ENCODE data around the gene PSME3. TPM values are rescaled to one million over a fixed set of nuclear protein-coding genes. Genes with fewer than 3 reads are reported as not detected.

PSME3 gene
- 100 to 1,000 TPM in 3 of 9 donors, 10 to 100 TPM in 6; 45.8 to 136 (median 85.1) TPM for total RNA-seq
- 100 to 1,000 TPM in 1 of 3 donors, 10 to 100 TPM in 2; 18.5 to 149 (median 25.4) TPM for polyA plus RNA-seq
- long read RNA-seq, donor 1, transcript PSME3-210 (11 exons, 998 nt), result major isoform, 19 of 19 reads
- long read RNA-seq, donor 1, partial matches to known transcripts, result 0 of 19 reads
- long read RNA-seq, donor 1, other reads (novel, unspliced or antisense), result 0 of 19 reads
- long read RNA-seq, donor 2, transcript PSME3-210 (11 exons, 998 nt), result major isoform, 10 of 10 reads
- long read RNA-seq, donor 2, partial matches to known transcripts, result 0 of 10 reads
- long read RNA-seq, donor 2, other reads (novel, unspliced or antisense), result 0 of 10 reads
- long read RNA-seq, donor 3, transcript PSME3-210 (11 exons, 998 nt), result major isoform, 22 of 74 reads
- long read RNA-seq, donor 3, partial matches to known transcripts, result 52 of 74 reads
- long read RNA-seq, donor 3, other reads (novel, unspliced or antisense), result 0 of 74 reads
- long read RNA-seq, donor 4, transcript PSME3-210 (11 exons, 998 nt), result major isoform, 17 of 21 reads
- long read RNA-seq, donor 4, partial matches to known transcripts, result 1 of 21 reads
- long read RNA-seq, donor 4, other reads (novel, unspliced or antisense), result 3 of 21 reads
- long read RNA-seq, donor 5, transcript PSME3-210 (11 exons, 998 nt), result major isoform, 58 of 68 reads
- long read RNA-seq, donor 5, partial matches to known transcripts, result 4 of 68 reads
- long read RNA-seq, donor 5, other reads (novel, unspliced or antisense), result 6 of 68 reads
- long read RNA-seq, donor 6, partial matches to known transcripts, result 1 of 7 reads
- long read RNA-seq, donor 6, other reads (novel, unspliced or antisense), result 3 of 7 reads
- long read RNA-seq, donor 7, transcript PSME3-210 (11 exons, 998 nt), result major isoform, 6 of 6 reads
- long read RNA-seq, donor 7, partial matches to known transcripts, result 0 of 6 reads
- long read RNA-seq, donor 7, other reads (novel, unspliced or antisense), result 0 of 6 reads
- long read RNA-seq, donor 8, transcript PSME3-210 (11 exons, 998 nt), result major isoform, 30 of 30 reads
- long read RNA-seq, donor 8, partial matches to known transcripts, result 0 of 30 reads
- long read RNA-seq, donor 8, other reads (novel, unspliced or antisense), result 0 of 30 reads
- long read RNA-seq, donor 9, transcript PSME3-210 (11 exons, 998 nt), result major isoform, 10 of 10 reads
- long read RNA-seq, donor 9, partial matches to known transcripts, result 0 of 10 reads
- long read RNA-seq, donor 9, other reads (novel, unspliced or antisense), result 0 of 10 reads
- long read RNA-seq, donor 10, transcript PSME3-210 (11 exons, 998 nt), result major isoform, 9 of 10 reads
- long read RNA-seq, donor 10, partial matches to known transcripts, result 0 of 10 reads
- long read RNA-seq, donor 10, other reads (novel, unspliced or antisense), result 0 of 10 reads

- TF ChIP-seq POLR2A (IDR thresholded peaks at IDR 0.05) (peak; percentile 81 to 90), CTCF (IDR thresholded peaks at IDR 0.05) (no peak)
- Histone ChIP-seq H3K9me3 (replicated peaks in 1 of 3) (no peaks in the 10 kb centered on the region), H3K4me1 (replicated peaks in 1 of 2) (peaks cover 18 to 22% of the 10 kb centered on the region in 2 donors), H3K27me3 (no peaks in the 10 kb centered on the region), H3K36me3 (replicated peaks in 1 of 2) (peaks cover 0 to 32% of the 10 kb centered on the region in 2 donors), H3K27ac (peak within 1 kb of the TSS; percentile 84 to 93 (median 90)), H3K4me3 (peak within 1 kb of the TSS; percentile 71 to 93 (median 83))
- WGBS, 4 donors, result 0 to 1% (median 0%) methylated on average over 46 to 71 of the region's 71 CpGs
- intact Hi-C loops (cut with DNase I), result no loop called here
- peak; percentile 90 to 95 (median 92) for DNase-seq
Observed at GRCh38 chr17:42832934-42833766, at the start of gene PSME3. Gene PSME3 (plus strand): TSS chr17:42833397. CDS start chr17:42833632, 235 bp downstream.

GRCh38 chr17:42783791-42784138 is 49.4 kb upstream of the PSME3 start:
- 2 to 30% (median 16%) methylated on average over 10 to 22 of the region's 22 CpGs for WGBS, 4 donors
- H3K27ac ChIP-seq, result no peak overlapping the region
- DNase-seq, result no peak
- no peak overlapping the region for H3K4me3 ChIP-seq
- TF ChIP-seq CTCF (IDR thresholded peaks at IDR 0.05) (no peak), POLR2A (IDR thresholded peaks at IDR 0.05) (no peak)
- peaks cover 0 to 10% of the 10 kb centered on the region in 2 donors for H3K36me3 ChIP-seq (replicated peaks in 1 of 2)
- H3K27me3 ChIP-seq, result peaks cover 59% of the 10 kb centered on the region
- peaks cover 0 to 16% of the 10 kb centered on the region in 2 donors for H3K4me1 ChIP-seq (replicated peaks in 1 of 2)
- intact Hi-C loops (cut with DNase I), result no loop called here
- no peaks in the 10 kb centered on the region for H3K9me3 ChIP-seq (replicated peaks in 1 of 3)

GRCh38 chr17:42784409-42784808 is 48.8 kb upstream of the PSME3 start:
- peaks cover 0 to 16% of the 10 kb centered on the region in 2 donors for H3K4me1 ChIP-seq (replicated peaks in 1 of 2)
- 9 to 20% (median 16%) methylated on average over 23 to 25 of the region's 25 CpGs for WGBS, 4 donors

More at GRCh38 chr17:42784409-42784808, 48.8 kb upstream of the PSME3 start:
- intact Hi-C loops (cut with DNase I), result no loop called here
- DNase-seq, result no peak
- no peak overlapping the region for H3K27ac ChIP-seq
- peaks cover 59% of the 10 kb centered on the region for H3K27me3 ChIP-seq
- H3K4me3 ChIP-seq, result no peak overlapping the region
- H3K36me3 ChIP-seq (replicated peaks in 1 of 2), result peaks cover 0 to 4% of the 10 kb centered on the region in 2 donors
- TF ChIP-seq POLR2A (IDR thresholded peaks at IDR 0.05), result no peak
- TF ChIP-seq CTCF (IDR thresholded peaks at IDR 0.05), result no peak
- H3K9me3 ChIP-seq (replicated peaks in 1 of 3), result no peaks in the 10 kb centered on the region
